Limb (tissue), 2 donors: ENCODE measurements around the gene ADGRG2.
"Not testable (repeated sequence)": the region's sequence is repeated elsewhere in the genome, so short reads cannot be mapped to it uniquely, and the experiment has no call there.

Source experiments
- DNase-seq, 2 donors: peaks; one replicate each; pipeline ENCODE4 v3.0.0-alpha.2; 2016; ENCODE audit errors: extremely low spot score in 2 of 2

The ADGRG2 gene

DNA sequence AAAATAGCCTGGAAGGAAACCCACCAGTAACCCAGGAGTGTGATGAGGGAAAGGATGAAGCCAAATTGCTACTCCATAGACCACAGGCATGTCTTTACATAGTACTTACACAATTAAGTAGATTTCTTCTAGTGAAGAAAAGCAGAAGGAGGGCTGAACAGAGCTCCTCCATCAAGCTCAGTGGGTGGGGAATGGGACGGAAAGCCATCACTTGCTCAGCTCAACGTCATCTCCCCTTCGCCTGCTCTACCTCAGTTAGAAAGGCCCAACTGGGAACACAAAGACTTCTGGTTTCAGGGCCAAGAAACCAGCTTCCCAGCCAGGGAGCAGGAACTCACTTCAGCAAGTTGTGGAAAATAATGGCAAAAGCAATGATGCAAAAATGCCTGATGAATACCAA, 36.6 kb downstream of the ADGRG2 start:
- no peak for DNase-seq

DNA sequence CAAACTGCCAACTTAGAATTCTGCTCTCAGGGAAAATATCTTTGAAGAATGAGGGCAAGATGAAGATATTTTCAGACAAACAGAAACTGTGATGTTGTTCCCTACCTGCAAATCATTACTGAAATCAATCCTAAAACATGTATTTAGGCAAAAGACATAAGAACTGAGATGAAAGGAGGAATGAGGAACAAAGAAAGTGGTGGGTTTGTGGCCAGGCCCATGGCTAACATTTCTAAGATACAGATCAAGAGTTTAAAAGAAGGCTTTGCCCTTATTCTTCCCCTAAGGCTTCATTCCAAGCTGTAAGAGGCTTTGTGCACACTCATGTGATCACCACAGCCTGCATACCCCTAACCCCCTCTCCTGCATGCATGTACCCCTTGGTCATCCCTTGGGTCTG, 46.5 kb downstream of the ADGRG2 start:
- no peak for DNase-seq

DNA sequence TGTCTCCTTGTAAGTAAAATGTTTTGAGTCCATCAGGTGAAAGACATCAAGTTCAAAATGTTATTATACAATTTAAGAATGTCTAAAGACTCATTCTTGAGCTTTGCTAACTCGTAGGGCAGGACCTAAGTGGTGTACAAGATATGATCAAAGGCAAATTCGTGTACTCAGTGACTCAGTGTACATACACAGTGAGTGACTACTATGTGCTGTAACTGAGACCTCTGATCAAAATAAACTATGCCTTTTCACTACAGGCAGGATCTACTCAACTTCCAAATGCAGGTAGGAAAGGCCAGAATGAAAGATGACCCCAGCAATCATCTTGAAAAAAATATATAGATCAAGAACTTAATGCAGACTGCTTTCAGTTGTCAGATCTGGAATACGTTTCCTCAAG, 49.9 kb downstream of the ADGRG2 start:
- no peak for DNase-seq

DNA sequence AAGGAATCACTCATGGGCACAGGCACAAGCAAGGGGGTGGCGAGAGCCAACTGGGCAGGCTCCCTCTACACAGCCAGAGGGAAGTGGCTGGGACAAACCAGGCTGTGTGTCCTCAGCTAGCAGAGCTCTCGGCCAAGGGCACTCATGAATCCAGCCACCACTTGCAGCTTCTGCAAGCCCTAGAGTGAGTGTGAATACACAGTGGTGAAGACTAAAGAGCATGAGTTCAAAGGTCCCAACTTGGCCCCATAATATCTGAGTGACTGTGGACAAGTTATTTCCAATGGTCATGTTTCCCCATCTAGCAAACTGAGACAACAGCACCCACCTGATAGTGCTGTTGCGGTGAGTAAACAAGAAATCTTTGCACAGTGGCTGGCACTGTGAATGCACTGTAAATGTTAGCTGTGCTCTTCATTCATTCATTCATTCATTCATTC, 51.7 kb downstream of the ADGRG2 start:
- no peak for DNase-seq

- not testable (repeated sequence) for DNase-seq
Observed at GRCh38 chrX:19066987-19067386, 55.3 kb downstream of the ADGRG2 start.

GRCh38 chrX:19065535-19065934, 56.7 kb downstream of the ADGRG2 start:
- DNase-seq: no peak

DNA sequence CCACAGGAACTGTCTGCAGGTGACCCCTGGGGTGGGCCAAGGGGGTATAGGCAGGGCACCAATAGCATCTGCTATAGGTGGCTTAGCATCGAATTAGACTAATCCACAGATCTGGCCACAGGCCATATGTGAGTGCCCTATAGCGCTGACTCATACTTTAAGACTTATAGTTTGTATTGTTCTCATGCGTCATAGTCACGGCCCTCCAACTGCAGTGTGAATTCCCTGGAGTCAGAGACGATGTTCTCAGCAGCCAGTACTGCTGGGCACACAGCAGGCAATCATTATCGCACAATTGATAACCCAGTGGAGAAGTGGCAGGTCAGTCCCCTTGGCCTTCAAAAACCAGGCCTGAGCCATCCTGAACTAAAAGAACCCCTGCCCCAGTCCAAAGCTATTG, 58.1 kb downstream of the ADGRG2 start:
- no peak for DNase-seq

DNA sequence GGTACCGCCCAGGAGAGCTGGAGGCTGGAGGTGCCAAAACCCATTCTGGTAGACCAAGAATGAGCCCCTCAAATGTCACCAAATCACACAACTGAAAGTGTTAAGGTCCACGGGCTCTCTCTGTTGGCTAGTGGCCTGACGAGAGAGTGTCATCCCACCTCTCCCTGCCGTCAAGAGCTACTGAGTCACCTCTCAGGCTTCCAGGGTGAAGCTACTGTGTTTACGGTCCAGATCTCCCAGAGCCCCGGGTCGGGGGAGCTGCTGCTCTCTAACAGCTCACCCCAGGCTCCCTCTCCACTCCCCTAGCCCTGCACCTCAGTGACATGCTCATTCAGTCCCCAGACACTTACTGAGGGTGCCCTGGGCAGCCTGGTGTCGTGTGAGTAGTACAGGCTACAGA, 59.2 kb downstream of the ADGRG2 start:
- no peak for DNase-seq

DNA sequence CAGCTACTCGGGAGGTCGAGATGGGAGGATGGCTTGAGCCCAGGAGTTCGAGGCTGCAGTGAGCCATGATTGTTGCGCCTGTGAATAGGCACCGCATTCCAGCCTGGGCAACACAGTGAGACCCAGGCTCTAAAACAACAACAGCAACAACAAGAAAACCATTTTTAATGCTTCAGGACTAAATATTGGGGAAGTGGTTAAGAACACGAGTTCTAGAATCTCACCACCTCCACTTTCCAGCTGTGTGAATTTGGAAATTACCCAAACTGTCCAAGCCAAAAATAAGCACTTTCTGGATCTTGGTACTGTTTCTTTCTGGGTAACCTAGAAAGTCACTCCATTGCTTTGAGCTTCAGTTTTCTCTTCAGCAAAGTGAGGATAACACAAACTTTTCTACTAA, 63.2 kb downstream of the ADGRG2 start:
- no peak for DNase-seq

DNA sequence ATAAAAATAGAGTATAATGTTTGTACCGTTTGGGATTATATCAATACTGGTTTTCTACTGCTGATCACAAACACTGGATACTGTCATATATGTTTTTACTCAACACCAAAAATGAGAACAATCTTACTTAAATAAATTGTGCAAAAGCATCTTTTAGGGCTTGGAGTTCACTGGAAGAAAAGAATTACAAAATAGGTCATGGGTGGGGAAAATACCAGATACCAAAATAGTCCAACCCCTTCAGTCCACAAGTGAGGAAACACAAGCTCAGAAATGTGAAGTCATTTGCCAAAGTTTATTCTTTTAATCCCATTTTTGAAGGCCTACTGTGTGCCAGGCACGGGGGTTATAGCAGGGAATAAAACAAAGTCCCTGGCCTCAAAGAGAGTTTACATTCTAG, 64.4 kb downstream of the ADGRG2 start:
- no peak for DNase-seq

DNA sequence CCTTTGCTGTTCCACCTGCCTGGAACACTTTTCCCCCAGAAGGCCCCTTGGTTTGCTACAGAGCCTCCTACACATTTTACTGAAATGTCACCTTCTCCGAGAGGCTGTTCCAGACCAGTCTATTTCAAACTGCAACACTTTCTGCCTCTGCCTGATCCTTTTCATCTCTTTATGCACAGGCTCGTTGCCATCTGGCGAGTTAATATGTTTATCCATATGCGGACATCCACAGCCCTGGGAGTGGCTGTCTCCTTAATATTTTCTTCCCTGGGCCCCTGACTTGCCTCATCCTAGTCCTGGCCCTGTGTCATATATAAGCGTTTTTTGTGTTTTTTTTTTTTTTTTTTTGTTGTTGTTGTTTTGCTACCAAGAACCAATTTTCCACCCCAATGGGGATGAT, 73.2 kb downstream of the ADGRG2 start:
- no peak for DNase-seq

DNA sequence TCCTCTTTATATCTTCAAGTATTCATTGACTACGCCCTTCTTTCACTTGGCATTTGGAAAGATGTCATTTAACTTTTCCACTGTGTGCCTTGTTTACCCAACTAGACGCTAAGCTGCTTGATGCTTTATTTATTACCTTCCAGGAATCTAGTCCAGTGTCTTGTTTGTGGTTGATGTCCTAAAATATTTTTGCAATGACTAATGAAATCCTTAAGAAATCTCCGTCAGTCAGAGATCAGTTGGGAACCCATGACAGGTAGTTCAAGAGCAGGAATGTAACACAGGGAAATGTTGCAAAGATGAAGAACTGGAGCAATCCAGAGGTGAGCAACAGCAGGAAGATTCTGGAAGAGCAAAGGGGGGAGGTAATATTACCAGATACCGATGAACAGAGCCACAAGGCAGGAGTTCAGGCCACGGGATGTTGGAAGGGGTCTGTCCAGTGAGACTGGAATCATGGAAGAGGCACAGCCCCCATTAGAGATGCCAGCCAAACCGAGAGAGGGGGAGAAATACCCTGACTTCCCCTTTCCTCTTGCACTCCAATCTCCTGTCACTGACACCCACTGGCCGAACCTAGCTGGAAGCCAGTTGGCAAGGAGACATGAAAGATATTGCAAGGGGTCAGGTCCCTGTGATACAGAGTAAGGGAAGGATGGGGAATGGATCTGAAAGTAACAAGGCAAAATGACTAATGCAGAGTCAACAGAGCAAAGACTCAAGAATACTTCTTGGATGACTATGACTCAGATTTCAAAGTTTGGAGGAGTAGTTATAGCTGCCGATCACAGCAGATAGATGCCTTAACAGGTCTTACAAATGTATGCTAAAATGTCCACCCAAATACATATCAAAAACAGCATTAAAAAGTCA, 75.7 kb downstream of the ADGRG2 start:
- no peak for DNase-seq

DNA sequence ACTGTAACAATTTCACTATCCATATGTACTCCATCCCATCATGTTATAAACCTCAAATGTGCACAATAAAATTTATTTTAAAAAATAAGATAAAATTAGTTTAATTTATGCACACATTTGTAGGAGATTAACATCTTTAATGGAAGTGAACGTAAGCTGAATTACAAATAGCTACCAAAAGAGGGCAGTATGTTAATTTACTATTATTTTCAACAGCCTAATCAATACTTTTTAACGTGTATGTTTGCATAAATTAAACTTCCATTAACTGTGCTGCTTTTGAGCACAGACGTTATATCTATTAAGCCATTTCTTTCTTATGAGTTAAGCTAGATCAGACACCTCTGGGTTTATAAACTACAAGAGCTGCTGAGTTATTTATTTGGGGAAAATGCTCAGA, 81.9 kb downstream of the ADGRG2 start:
- no peak for DNase-seq

DNA sequence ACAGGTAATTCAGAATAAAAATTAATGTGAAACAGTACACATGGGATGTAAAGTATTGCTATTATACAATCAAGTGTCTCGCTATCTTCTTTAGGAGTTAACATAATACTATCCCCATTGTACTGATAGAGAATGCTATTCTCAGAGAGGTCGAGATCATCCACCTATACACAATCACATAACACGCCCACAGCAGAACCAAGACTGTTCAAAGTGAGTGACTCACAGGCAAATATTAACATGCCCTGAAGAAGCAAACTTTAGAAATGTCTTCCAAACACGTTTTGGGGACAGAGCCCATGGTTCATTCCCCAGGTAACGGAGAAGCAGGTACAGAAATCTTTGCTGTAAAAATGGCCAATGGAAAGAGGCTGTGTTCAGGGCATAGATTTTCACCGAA, 88.2 kb downstream of the ADGRG2 start:
- no peak for DNase-seq

DNA sequence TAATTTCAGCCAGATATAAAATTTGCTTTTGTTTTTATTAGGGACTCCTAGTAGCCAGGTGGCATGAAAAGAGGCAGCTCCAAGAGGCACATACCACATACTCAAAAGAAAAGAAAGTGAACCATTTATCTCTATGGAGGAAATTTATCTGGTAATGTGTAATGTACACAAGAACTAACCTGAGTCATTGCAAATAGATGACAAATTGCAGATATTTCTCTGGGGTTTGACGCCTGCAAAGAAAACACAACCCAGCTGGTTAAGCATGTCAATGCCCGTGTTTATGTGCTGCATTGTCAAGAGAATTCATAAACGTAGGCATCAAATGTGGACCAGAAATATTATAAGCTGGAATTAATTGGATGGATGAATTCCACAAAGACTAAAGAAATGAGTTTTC, 91.5 kb downstream of the ADGRG2 start:
- no peak for DNase-seq

DNA sequence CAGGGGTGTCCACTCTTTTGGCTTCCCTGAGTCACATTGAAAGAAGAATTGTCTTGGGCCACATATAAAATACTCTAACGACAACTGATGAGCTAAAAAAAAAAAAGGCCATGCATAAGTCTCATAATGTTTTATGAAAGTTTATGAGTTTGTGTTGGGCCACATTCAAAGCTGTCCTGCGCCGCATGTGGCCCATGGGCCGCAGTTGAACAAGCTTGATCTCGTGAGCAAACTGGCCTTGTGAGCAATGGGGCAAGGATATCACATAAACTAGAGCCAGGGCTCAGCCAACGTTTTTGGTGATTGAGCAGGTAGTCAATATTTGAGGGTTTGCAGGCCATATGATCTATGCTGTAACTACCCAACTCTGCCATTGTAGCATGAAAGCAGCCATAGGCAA, 93.7 kb downstream of the ADGRG2 start:
- DNase-seq: no peak

GRCh38 chrX:19024366-19024765, 97.9 kb downstream of the ADGRG2 start:
- no peak for DNase-seq

GRCh38 chrX:19019996-19020395, 102.3 kb downstream of the ADGRG2 start:
- no peak for DNase-seq

- DNase-seq: peak in 1 of 2 donors; percentile 30
Observed at GRCh38 chrX:19017271-19017670, 105.0 kb downstream of the ADGRG2 start.

- not testable (repeated sequence) for DNase-seq
Observed at GRCh38 chrX:19016614-19017013, 105.7 kb downstream of the ADGRG2 start.

DNA sequence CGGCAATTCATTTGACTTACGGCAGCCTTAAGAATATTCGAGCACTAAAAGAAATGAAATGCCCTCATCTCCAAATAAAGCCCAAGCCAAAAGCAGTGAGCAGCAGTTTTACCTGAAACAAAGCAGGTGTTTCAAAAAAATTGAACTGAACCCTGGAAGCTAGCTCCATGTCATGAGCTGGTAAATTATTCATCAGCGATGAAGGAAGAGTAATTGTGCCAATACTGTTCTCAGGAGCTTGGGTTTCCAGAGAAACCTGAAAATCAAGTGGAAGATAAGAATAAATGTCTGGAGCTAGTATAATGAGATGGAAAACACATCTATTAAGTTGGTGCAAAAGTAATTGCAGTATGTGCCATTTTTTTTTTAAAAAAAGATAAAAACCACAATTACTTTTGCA, 114.4 kb downstream of the ADGRG2 start:
- DNase-seq: no peak

- no peak for DNase-seq
Observed at GRCh38 chrX:19007011-19007410, 115.3 kb downstream of the ADGRG2 start.

GRCh38 chrX:19005909-19006308, 116.4 kb downstream of the ADGRG2 start:
- DNase-seq: no peak

GRCh38 chrX:19003756-19004155, 118.5 kb downstream of the ADGRG2 start:
- DNase-seq: peak in 1 of 2 donors; percentile 2
